GM12878 (cell line): ENCODE measurements around the gene SSNA1. TPM values are rescaled to one million over a fixed set of nuclear protein-coding genes. Genes with fewer than 3 reads are reported as not detected.

Experiments used
- E2F8 ChIP-seq: fragments of 450-650 bp; IDR thresholded peaks from 2 replicates; pipeline ENCODE4 v1.6.1; 2018; ENCODE audit warnings: mild to moderate bottlenecking, low read depth, moderate library complexity; ENCODE audit not compliant: partially characterized antibody
- TBL1XR1 ChIP-seq: IDR thresholded peaks from 2 replicates; pipeline ENCODE4 v1.6.1; 2012; ENCODE audit warnings: low read depth, low read length, improper control_type of control experiment
- ZNF687 ChIP-seq: fragments of 450-650 bp; IDR thresholded peaks from 2 replicates; pipeline ENCODE4 v1.6.1; 2017; ENCODE audit warnings: mild to moderate bottlenecking, moderate library complexity
- polyA plus RNA-seq, 11 experiments: library from polyadenylated mRNA; depleted of rRNA in 4 of 11; unstranded in 6 of 11; stranded (reverse) in 5 of 11; fragments of >200 nt; fragmentation: Nextera tagmentation in 4 of 11; fragmentation: Illumina TruSeq in 1 of 11; extraction: Ambion mirVana in 4 of 11; extraction: Trizol in 1 of 11; gene quantifications; 1 replicate in 1 of 11; 2 replicates in 10 of 11; pipeline versions ENCODE4 v1.2.1 to v1.2.3, GENCODE V29; 2011 to 2016; ENCODE audit warnings: inconsistent platforms in 2 of 11, missing spikeins in 2 of 11, low read depth in 1 of 11
- total RNA-seq, 4 experiments: library from RNA; depleted of rRNA in 3 of 4; stranded (reverse); fragments of >200 nt in 3 of 4; fragmentation: Illumina TruSeq in 1 of 4; extraction: Trizol in 1 of 4; gene quantifications; 2 replicates each; pipeline versions ENCODE4 v1.2.1 to v1.2.3, GENCODE V29; 2013 to 2021

Gene SSNA1
- total and polyA plus RNA-seq, 10 of the 15 experiments (the other 5 are each of a cell fraction or from before 2014, with no cell fraction given): 0.63 to 139 (median 78.0) TPM

GRCh38 chr9:137200311-137201204 is 12.1 kb downstream of the SSNA1 start, which contains the start of gene TPRN (continued):
- peak; percentile 59 for TF ChIP-seq ZNF687
- no peak for TF ChIP-seq E2F8
- peak; percentile 22; the same call in 1 of the 2 replicates for TF ChIP-seq TBL1XR1
